ENCODE measurements around the gene CCDC187. TPM values are rescaled to one million over a fixed set of nuclear protein-coding genes. Genes with fewer than 3 reads are reported as not detected.

CCDC187 gene
- total RNA-seq, 4 donors from 2014 or later = 0.20 TPM; not detected in 3

DNA sequence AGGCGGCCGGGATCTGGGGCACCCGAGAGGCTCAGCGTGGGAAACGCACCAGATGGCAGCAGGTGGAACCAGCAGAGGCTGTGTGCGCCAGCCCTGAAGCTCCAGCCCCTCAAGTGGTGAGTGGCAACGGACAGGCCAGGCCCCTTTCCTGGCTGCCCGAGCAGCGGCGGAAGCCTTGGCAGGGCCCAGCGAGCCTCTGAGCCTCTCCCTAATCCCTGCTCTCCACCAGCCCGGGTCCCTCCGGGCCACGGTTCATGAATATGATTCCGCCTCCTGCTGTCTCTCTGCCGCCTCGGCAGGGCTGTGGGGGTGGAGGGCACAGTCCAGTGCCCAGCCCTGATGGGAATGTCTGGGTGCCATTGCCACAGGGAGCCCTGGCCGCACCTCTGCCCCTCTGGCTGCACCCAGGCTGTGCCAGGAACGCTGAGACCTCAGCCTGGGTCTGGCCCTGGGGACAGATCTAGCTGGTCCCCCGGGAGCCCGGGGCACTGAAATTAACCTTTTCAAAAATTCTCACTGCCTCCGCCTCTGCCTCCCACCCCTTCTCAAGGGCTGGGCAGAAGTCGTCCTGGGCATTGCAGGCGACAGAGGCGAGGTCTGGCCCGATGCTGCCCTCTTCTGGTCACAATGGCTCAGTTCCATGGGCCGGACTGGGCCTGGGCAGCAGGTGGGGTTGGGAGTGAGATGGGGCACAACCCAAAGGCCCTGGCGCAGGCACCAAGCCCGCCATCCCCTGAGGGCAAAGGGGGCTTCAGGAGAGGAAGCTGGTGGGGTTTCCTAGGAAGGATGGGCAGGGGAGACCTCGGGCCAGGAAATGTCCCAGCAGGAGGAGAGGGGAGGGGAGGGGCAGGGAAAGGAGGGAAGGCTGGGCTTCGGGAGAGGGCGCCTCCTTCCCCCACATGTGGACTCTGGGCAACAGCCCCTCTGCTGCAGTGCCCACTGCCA lies 20.3 kb downstream of the CCDC187 start:
- H3K27me3 ChIP-seq = peaks cover 0 to 52% of the 10 kb centered on the region in 2 donors
- peak; percentile 61 to 72 for DNase-seq (ENCODE audit: low spot score in 2 of 2)
- no peaks in the 10 kb centered on the region for H3K9me3 ChIP-seq
- H3K27ac ChIP-seq = peak overlapping the region in 2 of 4 donors; percentile 12 to 56
- peaks cover 0 to 12% (median 5%) of the 10 kb centered on the region in 4 donors for H3K4me1 ChIP-seq
- 20 to 24% methylated on average over 29 to 31 of the region's 32 CpGs for WGBS, 2 donors
- TF ChIP-seq EP300 (IDR thresholded peaks at IDR 0.05) = no peak
- TF ChIP-seq, protein P1, sequence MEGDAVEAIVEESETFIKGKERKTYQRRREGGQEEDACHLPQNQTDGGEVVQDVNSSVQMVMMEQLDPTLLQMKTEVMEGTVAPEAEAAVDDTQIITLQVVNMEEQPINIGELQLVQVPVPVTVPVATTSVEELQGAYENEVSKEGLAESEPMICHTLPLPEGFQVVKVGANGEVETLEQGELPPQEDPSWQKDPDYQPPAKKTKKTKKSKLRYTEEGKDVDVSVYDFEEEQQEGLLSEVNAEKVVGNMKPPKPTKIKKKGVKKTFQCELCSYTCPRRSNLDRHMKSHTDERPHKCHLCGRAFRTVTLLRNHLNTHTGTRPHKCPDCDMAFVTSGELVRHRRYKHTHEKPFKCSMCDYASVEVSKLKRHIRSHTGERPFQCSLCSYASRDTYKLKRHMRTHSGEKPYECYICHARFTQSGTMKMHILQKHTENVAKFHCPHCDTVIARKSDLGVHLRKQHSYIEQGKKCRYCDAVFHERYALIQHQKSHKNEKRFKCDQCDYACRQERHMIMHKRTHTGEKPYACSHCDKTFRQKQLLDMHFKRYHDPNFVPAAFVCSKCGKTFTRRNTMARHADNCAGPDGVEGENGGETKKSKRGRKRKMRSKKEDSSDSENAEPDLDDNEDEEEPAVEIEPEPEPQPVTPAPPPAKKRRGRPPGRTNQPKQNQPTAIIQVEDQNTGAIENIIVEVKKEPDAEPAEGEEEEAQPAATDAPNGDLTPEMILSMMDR (IDR thresholded peaks at IDR 0.05) = peak; percentile 78 to 91 (median 85)
- TF ChIP-seq POLR2A (IDR thresholded peaks at IDR 0.05) = no peak
- no peaks in the 10 kb centered on the region for H3K36me3 ChIP-seq
- peak overlapping the region in 3 of 4 donors; percentile 7 to 28 (median 20) for H3K4me3 ChIP-seq

DNA sequence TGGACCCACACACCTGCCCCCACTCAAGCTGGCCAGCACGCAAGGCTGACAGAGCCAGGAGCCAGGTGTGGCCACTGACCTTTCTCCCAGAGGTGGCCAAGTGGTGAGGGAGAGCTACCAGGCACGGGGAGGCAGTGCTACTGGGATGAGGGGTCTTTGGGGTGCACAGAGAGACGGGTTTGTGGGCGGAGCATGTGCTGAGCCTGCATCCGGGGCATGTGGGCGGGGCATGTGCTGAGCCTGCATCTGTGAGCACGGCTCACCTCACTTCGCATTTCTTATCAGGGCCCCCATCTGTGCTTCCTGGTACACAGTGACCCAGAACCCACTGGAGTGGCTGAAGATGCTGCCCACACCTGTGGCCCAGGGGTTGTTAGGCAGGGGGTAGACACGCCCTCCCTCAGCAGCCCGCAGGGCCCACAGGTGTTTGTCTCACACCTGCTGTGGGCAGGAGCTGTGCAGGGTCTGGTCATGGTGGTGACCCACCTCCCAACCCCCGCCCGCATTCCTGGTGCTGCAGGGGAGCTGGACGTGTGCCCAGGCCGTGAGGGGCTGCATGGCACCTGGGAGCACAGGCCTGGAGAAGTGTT lies 21.5 kb downstream of the CCDC187 start:
- no peak overlapping the region for H3K27ac ChIP-seq
- H3K4me1 ChIP-seq = peaks cover 0 to 12% (median 5%) of the 10 kb centered on the region in 4 donors
- no peaks in the 10 kb centered on the region for H3K9me3 ChIP-seq
- H3K27me3 ChIP-seq = peaks cover 0 to 50% of the 10 kb centered on the region in 2 donors
- TF ChIP-seq, protein P1 (IDR thresholded peaks at IDR 0.05) = no peak
- TF ChIP-seq POLR2A (IDR thresholded peaks at IDR 0.05) (no peak), EP300 (IDR thresholded peaks at IDR 0.05) (no peak)
- WGBS, 2 donors = 56 to 66% methylated on average over 12 to 13 of the region's 14 CpGs
- H3K4me3 ChIP-seq = no peak overlapping the region
- no peaks in the 10 kb centered on the region for H3K36me3 ChIP-seq
- no peak for DNase-seq (ENCODE audit: low spot score in 2 of 2)

DNA sequence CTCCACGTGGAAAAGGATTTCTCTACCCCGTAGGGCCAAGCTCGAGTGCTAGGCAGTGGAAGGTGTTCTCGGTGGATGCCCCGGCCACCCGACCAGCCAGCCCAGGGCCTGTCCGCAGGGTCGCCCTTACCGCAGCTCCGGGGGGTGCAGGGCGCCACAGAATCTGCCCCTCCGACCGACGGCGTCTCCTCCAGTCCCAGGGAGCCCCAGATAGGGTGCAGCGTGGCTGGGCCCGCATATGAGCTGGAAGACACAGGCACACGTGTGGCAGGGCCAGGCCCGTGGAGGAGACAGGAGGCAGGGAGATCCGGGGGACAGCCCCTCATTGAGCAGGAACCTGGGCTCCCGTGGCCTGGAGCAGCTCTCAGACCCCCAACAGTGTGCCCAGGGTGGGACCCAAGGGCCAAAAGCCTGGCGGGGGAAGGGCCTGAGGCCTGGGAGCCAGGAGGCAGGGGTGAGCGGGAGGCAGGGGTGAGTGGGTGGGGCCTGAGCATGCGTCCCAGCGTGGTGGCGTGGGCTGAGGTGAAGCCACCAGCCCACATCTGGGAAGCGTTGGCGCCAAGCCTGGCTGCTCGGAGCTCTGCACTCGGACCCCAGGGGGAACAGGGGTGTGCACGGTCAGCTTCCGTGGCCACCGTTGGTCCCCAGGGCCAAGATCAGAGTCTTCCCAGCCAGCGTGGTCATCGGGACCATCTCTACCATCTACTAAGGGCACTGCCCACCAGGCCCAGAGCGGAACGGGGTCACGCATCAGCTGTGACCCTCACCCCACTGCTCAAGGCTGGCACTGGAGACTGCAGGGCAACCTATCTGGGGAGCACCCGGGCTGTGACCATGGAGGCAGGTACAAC lies 22.2 kb downstream of the CCDC187 start:
- peaks cover 0 to 53% of the 10 kb centered on the region in 2 donors for H3K27me3 ChIP-seq
- no peak for DNase-seq (ENCODE audit: low spot score in 2 of 2)
- H3K27ac ChIP-seq = no peak overlapping the region
- 70 to 80% methylated on average over 32 to 33 of the region's 39 CpGs for WGBS, 2 donors
- no peaks in the 10 kb centered on the region for H3K9me3 ChIP-seq
- peaks cover 0 to 12% (median 5%) of the 10 kb centered on the region in 4 donors for H3K4me1 ChIP-seq
- no peak overlapping the region for H3K4me3 ChIP-seq
- H3K36me3 ChIP-seq = no peaks in the 10 kb centered on the region
- TF ChIP-seq, protein P1 (IDR thresholded peaks at IDR 0.05) = no peak

DNA sequence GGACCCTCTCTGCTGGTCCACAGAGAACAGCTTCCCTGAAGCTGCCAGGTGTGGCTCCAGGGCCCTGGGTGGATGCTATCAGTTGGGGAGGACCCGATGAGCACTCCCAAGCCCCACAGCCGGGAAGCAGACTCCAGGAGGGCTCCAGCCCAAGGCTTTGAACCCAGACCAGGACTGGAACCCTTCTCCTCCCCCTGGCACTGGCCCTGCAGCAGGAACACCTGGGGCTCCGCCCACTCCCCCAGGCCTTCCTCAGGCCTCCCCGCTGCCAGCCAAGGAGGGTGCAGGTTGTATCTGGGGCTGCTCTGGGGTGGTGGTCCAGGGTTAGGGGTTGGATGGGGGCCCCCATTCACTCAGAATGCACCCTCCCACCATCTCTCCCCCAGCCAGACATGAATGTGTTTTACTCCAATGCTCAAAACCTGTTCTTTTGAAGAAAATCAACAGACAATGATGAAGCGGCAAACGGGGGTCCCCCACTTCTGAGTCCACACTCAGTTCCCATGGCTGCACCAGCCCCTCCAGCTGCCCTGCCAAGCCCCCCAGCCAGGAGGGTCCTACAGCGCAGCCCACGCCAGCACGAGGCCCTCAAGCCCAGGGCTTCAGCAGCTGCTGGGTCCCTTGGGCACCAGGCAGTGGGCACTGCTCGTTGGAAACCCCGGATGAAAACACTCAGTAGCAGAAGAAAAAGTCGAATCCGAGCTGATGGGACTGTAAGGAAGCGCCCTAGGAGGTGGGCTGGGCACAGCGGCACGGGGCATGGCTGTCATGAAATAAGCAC lies 23.2 kb downstream of the CCDC187 start:
- 82 to 83% methylated on average over 14 to 15 of the region's 16 CpGs for WGBS, 2 donors
- no peak overlapping the region for H3K27ac ChIP-seq
- TF ChIP-seq EP300 (IDR thresholded peaks at IDR 0.05) (no peak), POLR2A (IDR thresholded peaks at IDR 0.05) (no peak)
- TF ChIP-seq, protein P1 (IDR thresholded peaks at IDR 0.05) = no peak
- H3K9me3 ChIP-seq = no peaks in the 10 kb centered on the region
- peaks cover 0 to 12% (median 5%) of the 10 kb centered on the region in 4 donors for H3K4me1 ChIP-seq
- no peaks in the 10 kb centered on the region for H3K36me3 ChIP-seq
- H3K4me3 ChIP-seq = no peak overlapping the region
- DNase-seq (ENCODE audit: low spot score in 2 of 2) = no peak
- peaks cover 0 to 57% of the 10 kb centered on the region in 2 donors for H3K27me3 ChIP-seq

All from tibial nerve (tissue), 4 donors.